ENCODE data around the gene CAPRIN2.

CAPRIN2 gene

DNA sequence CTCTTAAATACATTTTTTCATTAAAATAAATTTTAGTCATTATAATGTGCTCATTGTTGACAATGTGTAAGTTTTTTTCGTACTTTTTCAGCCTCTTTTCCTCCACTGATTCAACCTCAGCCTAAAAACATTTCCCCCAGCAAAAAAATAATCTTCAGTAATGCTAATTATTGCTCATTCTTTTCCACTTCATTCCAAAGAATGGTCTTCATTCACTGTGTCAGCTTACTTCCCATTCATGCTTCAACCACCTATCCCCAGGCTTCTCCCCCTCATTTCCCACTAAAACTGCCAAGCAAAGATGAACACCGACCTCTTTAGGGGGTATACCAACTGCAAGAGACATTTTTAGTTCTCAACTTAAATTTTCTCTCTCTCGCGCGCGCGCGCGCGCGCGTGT, 56.4 kb downstream of the CAPRIN2 start:
- no peak for DNase-seq

DNA sequence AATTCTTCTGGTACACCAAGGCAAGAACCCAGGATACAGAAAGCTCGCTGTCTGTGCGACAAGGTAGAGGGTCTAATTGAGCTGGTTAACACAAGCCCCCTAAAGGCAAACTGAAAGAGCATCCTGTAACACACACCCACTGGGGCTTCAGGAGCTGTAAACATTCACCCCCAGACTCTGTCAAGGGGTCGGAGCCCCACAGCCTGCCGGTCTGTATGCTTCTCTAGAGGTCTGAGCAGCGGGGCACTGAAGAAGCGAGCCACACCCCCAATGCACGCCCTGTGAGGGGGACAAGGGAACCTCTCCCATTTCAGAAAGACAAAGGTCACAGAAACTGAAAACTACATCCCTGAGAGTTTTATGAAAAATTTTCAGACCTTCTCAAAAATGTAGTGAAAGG, 57.8 kb downstream of the CAPRIN2 start:
- no peak for DNase-seq

DNA sequence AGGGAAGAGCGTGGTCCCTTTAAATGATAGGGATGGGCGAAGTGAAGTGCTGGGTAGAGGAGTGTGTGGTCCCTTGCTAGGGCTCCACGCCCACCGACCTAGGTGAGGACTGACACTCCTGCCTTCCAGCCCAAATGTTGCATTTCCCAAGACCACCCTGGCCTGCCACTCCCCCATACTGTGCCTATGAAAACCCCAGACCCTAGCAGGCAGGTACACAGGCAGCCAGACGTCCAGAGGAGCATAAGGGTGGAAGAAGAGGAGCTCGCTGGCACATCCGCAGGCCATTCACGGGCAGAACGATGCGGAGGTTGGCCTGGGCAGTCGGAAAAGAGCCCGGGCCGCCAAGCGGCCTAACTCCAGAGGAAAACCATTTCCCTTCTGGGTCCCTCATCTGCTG, 58.3 kb downstream of the CAPRIN2 start:
- DNase-seq = no peak

DNA sequence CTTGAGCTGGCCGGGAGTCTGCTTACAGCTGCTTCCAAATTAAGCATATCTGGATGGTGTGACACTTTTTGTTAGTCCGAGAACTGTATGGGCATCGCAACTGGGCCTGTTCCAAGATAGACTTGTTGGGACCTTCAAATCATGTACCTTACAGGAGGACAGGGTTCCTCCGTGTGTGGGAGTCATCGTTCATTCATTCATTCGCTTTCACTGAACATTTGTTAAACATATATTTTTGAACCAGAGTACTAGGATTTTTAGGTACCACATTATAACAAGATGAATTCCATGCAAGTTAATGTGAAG, 58.7 kb downstream of the CAPRIN2 start:
- no peak for DNase-seq

DNA sequence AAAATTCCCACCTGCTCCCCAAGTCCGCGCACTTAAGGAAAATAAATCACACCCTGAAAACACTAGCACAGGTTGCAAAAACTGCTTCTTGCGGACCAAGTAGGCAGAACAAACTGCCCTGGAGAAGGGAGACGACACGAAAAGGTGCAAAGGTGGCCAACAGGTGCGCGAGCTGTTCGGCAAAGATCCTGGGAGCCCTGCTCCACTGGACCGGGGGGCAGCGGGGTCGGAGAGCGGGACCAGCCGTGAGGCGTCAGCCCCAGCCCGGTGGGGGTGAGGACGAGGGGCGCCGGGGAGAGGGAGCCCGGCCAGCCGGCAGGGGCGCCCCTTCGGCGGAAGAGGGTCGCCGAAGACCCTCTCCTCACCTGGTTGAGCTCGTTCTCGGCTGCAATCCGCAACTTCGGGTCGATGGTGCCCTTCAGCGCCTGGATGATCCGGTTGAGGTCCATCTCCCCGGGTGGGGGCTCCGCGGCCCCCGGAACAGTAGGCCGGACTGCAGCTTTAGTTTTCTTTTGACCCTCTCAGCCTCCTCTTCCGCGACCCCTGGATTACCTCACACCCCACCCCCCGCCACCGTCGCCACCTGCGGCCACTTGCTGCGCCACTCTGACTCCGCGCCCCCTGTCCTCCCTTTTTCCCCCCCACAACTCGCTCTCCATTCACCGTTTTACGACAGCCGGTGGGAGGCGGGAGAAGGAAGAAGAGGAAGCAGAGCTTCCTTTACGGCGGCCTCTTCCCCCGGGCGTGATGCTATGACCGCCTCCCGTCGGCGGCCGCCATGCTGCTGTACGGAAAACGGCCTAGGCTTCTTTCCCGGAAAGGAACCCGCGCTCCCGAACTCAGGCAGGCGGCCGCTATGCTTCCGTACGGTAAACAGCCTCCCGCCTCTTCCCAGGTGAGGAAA, 59.3 kb downstream of the CAPRIN2 start, which contains the start of gene IPO8:
TSS of gene IPO8 (minus strand) at position 671 of the 904 bp plus-strand sequence. CDS start at position 449, 222 bp downstream.
- peak; percentile 79 for DNase-seq

DNA sequence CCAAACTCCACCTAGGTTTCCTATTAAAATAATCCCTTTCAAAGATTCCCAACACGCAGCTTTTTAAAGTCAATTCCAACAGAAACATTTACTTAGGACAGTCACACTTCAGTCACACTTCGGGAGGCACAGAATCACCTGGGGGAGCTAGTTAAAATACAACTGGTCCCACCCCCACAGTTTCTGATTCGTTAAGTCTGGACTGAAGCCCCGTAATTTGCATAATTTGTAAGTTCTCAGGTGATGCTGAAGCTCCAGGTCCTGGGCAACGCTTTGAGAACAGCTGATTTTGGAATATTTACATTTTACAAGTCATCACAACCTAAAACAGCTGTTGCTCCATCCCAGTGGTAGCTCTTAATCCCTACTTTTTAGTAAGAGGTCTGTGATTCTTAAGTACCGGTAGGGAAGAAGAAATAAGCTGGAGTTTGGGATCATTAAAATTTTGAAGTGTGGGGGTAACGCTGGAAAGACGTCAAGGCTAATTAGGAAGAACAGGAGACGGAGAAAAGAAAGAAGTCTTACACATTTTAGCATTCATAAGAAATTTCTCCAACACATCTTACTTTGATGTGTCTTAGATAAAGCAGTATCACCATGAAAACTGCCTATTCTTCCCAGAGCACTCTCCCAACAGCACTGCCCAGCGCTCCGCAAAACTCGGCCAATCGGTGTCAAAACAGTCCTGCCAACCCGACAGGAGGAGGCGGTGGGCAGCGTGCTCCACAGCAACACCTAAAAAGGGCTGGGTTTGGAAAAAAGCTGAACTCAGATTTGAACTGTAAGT, 60.1 kb downstream of the CAPRIN2 start:
- DNase-seq = no peak

DNA sequence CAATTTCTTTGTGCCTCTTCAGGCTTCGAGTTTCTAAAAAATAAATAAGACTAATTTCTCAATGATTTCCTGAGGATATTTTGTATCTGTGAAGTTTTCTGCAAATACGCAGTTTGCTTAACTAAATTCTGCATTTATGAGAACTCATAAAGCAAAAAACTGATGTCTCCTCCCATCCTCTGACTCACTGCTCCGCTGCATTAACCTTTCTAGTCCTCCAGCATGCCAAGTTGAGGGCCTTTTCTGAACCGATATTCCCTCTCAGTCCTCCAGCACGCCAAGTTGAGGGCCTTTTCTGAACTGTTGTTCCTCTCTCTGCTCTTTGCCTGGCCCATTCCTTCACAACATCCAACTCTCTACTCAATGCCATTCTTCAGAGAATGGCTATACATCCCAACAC, 62.3 kb downstream of the CAPRIN2 start:
- no peak for DNase-seq

DNA sequence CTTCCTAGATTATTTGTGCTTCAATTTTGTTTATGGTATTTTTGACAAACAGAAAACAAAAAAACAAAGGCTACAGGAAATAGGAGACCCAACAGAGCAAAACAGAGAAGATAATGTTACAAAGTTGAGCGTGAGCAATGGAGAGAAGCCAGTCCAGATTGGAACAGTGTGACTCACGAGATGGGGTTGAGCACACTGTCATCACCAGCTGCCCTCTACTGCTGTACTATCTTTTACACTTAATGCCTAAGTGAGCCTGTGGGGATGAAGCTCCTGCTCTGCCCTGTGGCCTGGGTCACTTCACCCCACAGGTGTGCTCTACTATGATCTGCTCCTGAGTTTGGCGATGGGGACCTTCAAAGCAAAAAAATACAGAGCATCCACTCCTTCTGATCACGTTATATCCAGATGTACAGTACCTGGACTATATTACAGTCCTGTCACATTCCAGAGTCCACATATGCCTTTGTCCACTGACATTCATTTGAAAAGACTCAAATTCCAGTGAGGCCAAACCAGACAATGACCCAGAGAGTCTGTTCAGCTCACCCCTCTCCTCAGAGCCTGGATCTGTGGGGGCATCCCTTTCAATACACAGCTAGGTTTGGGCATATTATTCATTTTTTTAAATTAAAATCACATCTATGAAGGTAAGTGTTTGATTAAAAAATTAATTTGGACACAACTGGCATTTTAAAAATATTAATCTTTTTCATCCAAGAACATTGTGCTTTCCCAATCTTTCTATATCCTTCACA, 63.5 kb downstream of the CAPRIN2 start:
- DNase-seq = no peak

DNA sequence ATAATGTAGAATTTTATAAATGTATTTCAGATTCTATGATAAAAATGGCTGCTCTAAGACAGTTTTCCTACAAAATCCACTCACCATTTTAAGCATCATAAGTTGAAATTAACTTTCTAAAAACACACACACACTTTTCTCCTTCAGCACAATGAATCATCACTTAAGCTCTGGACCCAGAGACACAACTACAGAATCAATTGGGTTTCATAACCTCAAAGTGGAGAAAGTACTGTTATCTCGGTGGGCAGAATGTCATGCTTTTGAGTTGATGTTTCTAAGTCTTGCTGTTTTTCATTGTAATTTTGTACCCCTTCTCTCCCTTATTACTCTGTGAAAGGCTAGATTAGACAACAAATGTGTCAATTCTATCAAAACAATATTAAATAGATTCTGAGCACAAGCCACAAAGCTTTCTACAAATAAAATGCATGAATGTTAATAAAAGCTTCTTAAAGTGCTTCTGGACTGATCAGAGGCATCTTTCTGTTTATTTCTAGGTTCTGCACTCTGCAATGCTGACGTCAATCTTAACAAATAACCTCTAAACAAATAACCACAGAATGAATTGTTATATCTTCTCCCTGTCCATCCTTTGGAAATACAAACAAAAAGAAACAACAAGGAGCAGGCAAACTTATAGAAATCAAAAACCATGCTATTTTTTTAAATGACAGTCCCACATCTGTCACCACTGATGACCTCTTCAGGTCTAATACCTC, 67.3 kb downstream of the CAPRIN2 start:
- no peak for DNase-seq

DNA sequence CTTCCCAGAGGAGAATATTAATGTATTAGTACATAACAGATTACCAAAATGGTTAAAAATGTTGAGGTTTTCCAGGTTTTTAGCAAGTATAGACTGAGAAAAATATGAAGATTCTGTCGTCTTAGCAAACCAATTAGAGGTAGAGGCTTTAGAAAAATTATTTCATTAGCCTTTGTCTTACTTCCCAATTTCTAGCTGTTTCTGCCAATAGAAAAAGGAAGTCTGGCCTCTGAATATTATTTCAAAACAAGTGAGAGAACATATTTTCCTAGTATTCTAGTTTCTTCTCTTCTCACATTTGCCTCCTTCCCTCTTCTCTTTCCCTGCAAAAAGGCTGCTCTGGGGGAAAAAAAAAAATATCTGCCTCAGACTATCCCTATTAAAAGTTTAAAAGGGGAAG, 75.5 kb downstream of the CAPRIN2 start:
- DNase-seq = no peak

DNA sequence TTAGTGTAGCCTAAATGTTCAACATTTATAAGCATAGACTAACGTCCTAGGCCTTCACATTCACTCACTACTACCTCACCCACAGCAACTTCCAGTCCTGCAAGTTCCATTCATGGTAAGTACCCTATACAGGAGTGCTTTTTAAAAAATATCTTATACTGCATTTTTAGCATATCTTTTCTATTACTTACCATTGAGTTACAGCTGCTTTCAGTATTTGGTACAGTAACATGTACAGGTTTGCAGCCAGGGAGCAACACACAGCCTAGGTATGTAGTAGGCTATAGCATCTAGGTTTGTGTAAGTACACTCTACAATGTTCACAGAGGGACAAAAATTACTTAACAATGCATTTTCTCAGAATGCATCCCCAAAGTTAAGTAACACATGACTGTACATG, 76.5 kb downstream of the CAPRIN2 start:
- no peak for DNase-seq

DNA sequence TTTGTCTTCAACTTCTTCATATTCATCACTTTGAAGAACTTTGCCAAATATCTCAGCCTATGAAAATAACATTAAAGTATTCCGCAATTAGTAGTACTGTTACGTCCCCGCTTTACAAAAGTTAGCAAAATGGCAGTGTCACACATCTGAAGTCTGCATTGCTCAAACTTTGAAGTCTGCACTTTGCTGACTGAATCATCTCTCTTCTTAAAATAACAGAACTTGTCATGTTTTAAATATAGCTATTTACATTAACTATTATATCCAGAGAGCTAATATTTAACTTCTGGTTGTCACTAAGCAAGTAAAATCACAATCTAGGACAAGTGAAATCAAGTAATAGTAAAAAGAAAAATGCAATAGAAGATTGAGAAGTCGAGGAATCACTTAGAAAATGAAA, 93.5 kb downstream of the CAPRIN2 start:
- no peak for DNase-seq
